Head of caudate nucleus (tissue), 42 donors: ENCODE results near the gene DHRS13.
"Not testable (repeated sequence)": the region's sequence is repeated elsewhere in the genome, so short reads cannot be mapped to it uniquely, and the experiment has no call there.

Experiments
- DNase-seq, 42 donors: peaks; one replicate each; pipeline versions ENCODE4 v3.0.0 to v3.0.0-alpha.2; 2020 to 2021; ENCODE audit warnings: mixed read lengths in 7 of 42
- intact Hi-C: fragments of 100-400 bp; cut with DNase I; formaldehyde crosslinking; loops from one replicate; pipeline ENCODE4 v1.15.0; 2022

Gene DHRS13

GRCh38 chr17:28849281-28849680 is 53.6 kb downstream of the DHRS13 start:
- no peak for DNase-seq
- intact Hi-C loops, result no loop called here

- peak in 9 of 42 donors; percentile 19 to 60 (median 27) for DNase-seq
- intact Hi-C loops, result not testable (repeated sequence)
Measured at GRCh38 chr17:28848667-28849066, 54.2 kb downstream of the DHRS13 start.
